ENCODE measurements around the gene FAM107B.
A peak's percentile ranks its signal among the peaks of the same experiment; 100 is the strongest.

GRCh38 chr10:14822879-14823755 is 48.4 kb upstream of the FAM107B start:
- peak; percentile 27 to 33 for TF ChIP-seq CTCF (IDR thresholded peaks at IDR 0.05)
- TF ChIP-seq POLR2A (IDR thresholded peaks at IDR 0.05) = no peak
- TF ChIP-seq POLR2AphosphoS5 (IDR thresholded peaks at IDR 0.05) = no peak
- no peak for TF ChIP-seq EP300 (IDR thresholded peaks at IDR 0.05)

All from suprapubic skin (tissue), 4 donors.